SU-DHL-6 (cell line): Measurements from ENCODE around the gene PLXNB1.

ENCODE experiments used
- H2AFZ ChIP-seq: fragments of 200-600 bp; sonication (generic); 2 replicates; pipeline ENCODE4 v1.6.1; 2014; ENCODE audit warnings: low read depth, mild to moderate bottlenecking, moderate library complexity, mixed read lengths, antibody characterized with exemption, low read length; ENCODE audit not compliant: severe bottlenecking
- H3F3A ChIP-seq: fragments of 200-600 bp; shearing (Covaris generic); 2 replicates; pipeline ENCODE4 v1.6.0; 2016; ENCODE audit warnings: antibody characterized with exemption, mild to moderate bottlenecking; ENCODE audit not compliant: insufficient read depth
- H3K27ac ChIP-seq: fragments of 200-600 bp; sonication (generic); 2 replicates; pipeline ENCODE4 v1.5.1; 2016; ENCODE audit warnings: low read depth, mild to moderate bottlenecking, low read length, moderate library complexity, mixed read lengths
- H3K27me3 ChIP-seq: fragments of 200-600 bp; sonication (generic), shearing (Covaris generic); 2 replicates; pipeline ENCODE4 v1.6.0; 2014; ENCODE audit warnings: mild to moderate bottlenecking, low read length
- H3K36me3 ChIP-seq: fragments of 200-600 bp; sonication (generic); 2 replicates; pipeline ENCODE4 v1.6.1; 2014; ENCODE audit warnings: mild to moderate bottlenecking, low read length, mixed read lengths
- H3K4me2 ChIP-seq: fragments of 300-600, 200-600 bp; shearing (Covaris generic), sonication (generic); 2 replicates; pipeline ENCODE4 v1.6.0; 2014; ENCODE audit warnings: low read length, low read depth, mild to moderate bottlenecking; ENCODE audit not compliant: poor library complexity, severe bottlenecking
- H3K4me3 ChIP-seq: fragments of 200-600 bp; sonication (generic); 2 replicates; pipeline ENCODE4 v1.5.1; 2014; ENCODE audit warnings: antibody characterized with exemption, low read length, mild to moderate bottlenecking, mixed read lengths; ENCODE audit not compliant: insufficient read depth, poor library complexity, severe bottlenecking
- H3K79me2 ChIP-seq: fragments of 200-600 bp; sonication (generic); 2 replicates; pipeline ENCODE4 v1.6.1; 2014; ENCODE audit warnings: mild to moderate bottlenecking, low read length, moderate library complexity; ENCODE audit not compliant: insufficient read depth
- H3K9ac ChIP-seq: fragments of 200-600 bp; sonication (generic); 2 replicates; pipeline ENCODE4 v1.7.0; 2014; ENCODE audit warnings: mild to moderate bottlenecking, low read length
- H3K9me2 ChIP-seq: fragments of 200-600 bp; sonication (generic); replicated peaks from 2 replicates; pipeline ENCODE4 v1.6.1; 2014; ENCODE audit warnings: low read length; ENCODE audit not compliant: insufficient read depth
- H3K9me3 ChIP-seq: fragments of 200-600 bp; sonication (generic); 2 replicates; pipeline ENCODE4 v1.6.1; 2014; ENCODE audit warnings: low read length, mixed read lengths; ENCODE audit not compliant: insufficient read depth
- H4K20me1 ChIP-seq: fragments of 200-600 bp; sonication (generic); 2 replicates; pipeline ENCODE4 v1.6.1; 2014; ENCODE audit warnings: low read depth, mild to moderate bottlenecking, antibody characterized with exemption, low read length, moderate library complexity, mixed read lengths
- CTCF ChIP-seq: fragments of 200-600 bp; sonication (generic); IDR thresholded peaks from one replicate; pipeline ENCODE4 v1.5.1; 2017; ENCODE audit warnings: antibody characterized with exemption, mild to moderate bottlenecking, low read length, moderate library complexity; ENCODE audit not compliant: insufficient read depth, poor library complexity, severe bottlenecking
- EZH2phosphoT487 ChIP-seq: fragments of 200-600 bp; sonication (generic), shearing (Covaris generic); conservative IDR thresholded peaks from 2 replicates; pipeline ENCODE4 v1.6.1; 2018; ENCODE audit warnings: mild to moderate bottlenecking, antibody characterized with exemption, low read length, moderate library complexity, mixed read lengths

The PLXNB1 gene

GRCh38 chr3:48426401-48426909, 3.4 kb downstream of the PLXNB1 start:
- H3K27me3 ChIP-seq, result no peaks in the 10 kb centered on the region
- no peaks in the 10 kb centered on the region for H3K79me2 ChIP-seq
- H3F3A ChIP-seq, result no peaks in the 10 kb centered on the region
- H3K4me3 ChIP-seq, result no peak overlapping the region
- no peaks in the 10 kb centered on the region for H3K9me3 ChIP-seq
- H4K20me1 ChIP-seq, result no peaks in the 10 kb centered on the region
- no peak overlapping the region for H3K27ac ChIP-seq
- no peak overlapping the region for H3K9ac ChIP-seq
- H3K36me3 ChIP-seq, result no peaks in the 10 kb centered on the region
- no peaks in the 10 kb centered on the region for H3K9me2 ChIP-seq
- H3K4me2 ChIP-seq, result no peak overlapping the region
- H2AFZ ChIP-seq, result no peak overlapping the region
- TF ChIP-seq EZH2phosphoT487 (no peak), CTCF (no peak)

GRCh38 chr3:48425281-48425812, 4.5 kb downstream of the PLXNB1 start:
- Histone ChIP-seq H3K4me3 (no peak overlapping the region), H3K27ac (no peak overlapping the region), H2AFZ (no peak overlapping the region), H3K9me3 (no peaks in the 10 kb centered on the region), H3K4me2 (no peak overlapping the region), H3K27me3 (no peaks in the 10 kb centered on the region), H3K79me2 (no peaks in the 10 kb centered on the region), H3K36me3 (no peaks in the 10 kb centered on the region), H3F3A (no peaks in the 10 kb centered on the region), H4K20me1 (no peaks in the 10 kb centered on the region), H3K9ac (no peak overlapping the region), H3K9me2 (no peaks in the 10 kb centered on the region)
- no peak for TF ChIP-seq EZH2phosphoT487
- TF ChIP-seq CTCF, result no peak

- no peak overlapping the region for H3K4me3 ChIP-seq
- no peak overlapping the region for H2AFZ ChIP-seq
- H3K36me3 ChIP-seq, result no peaks in the 10 kb centered on the region
- H3K27me3 ChIP-seq, result no peaks in the 10 kb centered on the region
- no peaks in the 10 kb centered on the region for H3F3A ChIP-seq
- TF ChIP-seq CTCF (no peak), EZH2phosphoT487 (no peak)
- no peak overlapping the region for H3K9ac ChIP-seq
- H3K4me2 ChIP-seq, result no peak overlapping the region
- H3K27ac ChIP-seq, result no peak overlapping the region
- H3K9me3 ChIP-seq, result no peaks in the 10 kb centered on the region
- no peaks in the 10 kb centered on the region for H4K20me1 ChIP-seq
- H3K79me2 ChIP-seq, result no peaks in the 10 kb centered on the region
- H3K9me2 ChIP-seq, result no peaks in the 10 kb centered on the region
Measured at GRCh38 chr3:48423883-48424695, 5.8 kb downstream of the PLXNB1 start.
